ENCODE measurements around the gene NIM1K.

Gene NIM1K

DNA sequence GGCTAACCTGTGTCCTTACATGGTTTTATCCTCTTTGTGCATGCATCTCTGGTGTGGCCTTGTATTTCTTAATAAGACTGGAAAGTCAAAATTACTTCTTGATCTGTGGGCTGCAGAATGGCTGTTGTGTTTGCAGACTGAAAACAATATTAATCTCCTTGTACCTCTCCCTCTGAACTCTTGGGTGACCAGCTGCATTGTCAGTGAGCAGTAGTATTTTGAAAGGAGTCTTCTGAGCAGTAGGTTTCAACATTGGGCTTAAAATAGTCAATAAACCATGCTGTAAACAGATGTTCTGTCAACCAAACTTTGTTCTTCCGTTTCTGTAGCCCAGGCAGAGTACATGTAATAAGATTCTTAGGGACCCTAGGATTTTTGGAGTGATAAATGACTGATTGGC is 26.7 kb upstream of the NIM1K start:
- DNase-seq (ENCODE audit: extremely low read depth, low read depth), result no peak
- H3K4me3 ChIP-seq (replicated peaks; ENCODE audit: low read depth, low read length), result no peak overlapping the region
- TF ChIP-seq, protein P1, sequence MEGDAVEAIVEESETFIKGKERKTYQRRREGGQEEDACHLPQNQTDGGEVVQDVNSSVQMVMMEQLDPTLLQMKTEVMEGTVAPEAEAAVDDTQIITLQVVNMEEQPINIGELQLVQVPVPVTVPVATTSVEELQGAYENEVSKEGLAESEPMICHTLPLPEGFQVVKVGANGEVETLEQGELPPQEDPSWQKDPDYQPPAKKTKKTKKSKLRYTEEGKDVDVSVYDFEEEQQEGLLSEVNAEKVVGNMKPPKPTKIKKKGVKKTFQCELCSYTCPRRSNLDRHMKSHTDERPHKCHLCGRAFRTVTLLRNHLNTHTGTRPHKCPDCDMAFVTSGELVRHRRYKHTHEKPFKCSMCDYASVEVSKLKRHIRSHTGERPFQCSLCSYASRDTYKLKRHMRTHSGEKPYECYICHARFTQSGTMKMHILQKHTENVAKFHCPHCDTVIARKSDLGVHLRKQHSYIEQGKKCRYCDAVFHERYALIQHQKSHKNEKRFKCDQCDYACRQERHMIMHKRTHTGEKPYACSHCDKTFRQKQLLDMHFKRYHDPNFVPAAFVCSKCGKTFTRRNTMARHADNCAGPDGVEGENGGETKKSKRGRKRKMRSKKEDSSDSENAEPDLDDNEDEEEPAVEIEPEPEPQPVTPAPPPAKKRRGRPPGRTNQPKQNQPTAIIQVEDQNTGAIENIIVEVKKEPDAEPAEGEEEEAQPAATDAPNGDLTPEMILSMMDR (IDR thresholded peaks at IDR 0.05; ENCODE audit: low read depth, low read length, missing control alignments), result no peak

DNA sequence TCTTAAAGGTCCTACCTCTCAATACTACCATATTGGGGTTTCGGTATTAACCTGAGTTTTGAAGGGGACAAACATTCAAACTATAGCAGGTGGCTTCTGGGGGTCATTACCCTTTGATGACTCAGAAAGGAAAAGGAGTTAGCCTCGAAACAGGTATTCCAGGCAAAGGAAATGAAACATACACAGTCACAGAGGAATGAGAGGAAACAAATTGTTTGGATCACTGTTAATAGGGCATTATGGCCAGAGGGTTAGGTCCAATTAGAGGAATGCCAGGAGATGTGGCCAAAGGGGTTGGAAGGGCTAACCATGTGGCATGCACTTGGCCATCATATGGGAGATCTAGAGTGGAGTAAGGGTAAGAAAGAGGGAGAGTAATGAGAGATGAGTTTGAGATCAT is 23.9 kb upstream of the NIM1K start:
- TF ChIP-seq, protein P1 (IDR thresholded peaks at IDR 0.05; ENCODE audit: low read depth, low read length, missing control alignments), result no peak

DNA sequence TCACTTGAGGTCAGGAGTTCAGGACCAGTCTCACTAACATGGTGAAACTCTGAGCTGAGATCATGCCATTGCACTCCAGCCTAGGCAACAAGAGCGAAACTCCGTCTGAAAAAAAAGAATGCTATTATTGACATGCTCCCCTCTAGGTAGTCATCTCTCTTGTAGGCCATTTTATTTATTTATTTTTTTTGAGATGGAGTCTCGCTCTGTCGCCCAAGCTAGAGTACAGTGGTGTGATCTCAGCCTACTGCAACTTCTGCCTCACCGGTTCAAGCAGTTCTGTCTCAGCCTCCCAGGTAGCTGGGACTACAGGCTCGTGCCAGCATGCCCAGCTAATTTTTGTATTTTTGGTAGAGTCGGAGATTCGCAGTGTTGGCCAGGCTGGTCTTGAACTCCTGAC is 20.6 kb upstream of the NIM1K start:
- H3K4me3 ChIP-seq (replicated peaks; ENCODE audit: low read depth, low read length), result no peak overlapping the region
- DNase-seq (ENCODE audit: extremely low read depth, low read depth), result no peak
- TF ChIP-seq, protein P1 (IDR thresholded peaks at IDR 0.05; ENCODE audit: low read depth, low read length, missing control alignments), result no peak

More for the DNA sequence above, 23.9 kb upstream of the NIM1K start:
- H3K4me3 ChIP-seq (replicated peaks; ENCODE audit: low read depth, low read length), result no peak overlapping the region
- no peak for DNase-seq (ENCODE audit: extremely low read depth, low read depth)

DNA sequence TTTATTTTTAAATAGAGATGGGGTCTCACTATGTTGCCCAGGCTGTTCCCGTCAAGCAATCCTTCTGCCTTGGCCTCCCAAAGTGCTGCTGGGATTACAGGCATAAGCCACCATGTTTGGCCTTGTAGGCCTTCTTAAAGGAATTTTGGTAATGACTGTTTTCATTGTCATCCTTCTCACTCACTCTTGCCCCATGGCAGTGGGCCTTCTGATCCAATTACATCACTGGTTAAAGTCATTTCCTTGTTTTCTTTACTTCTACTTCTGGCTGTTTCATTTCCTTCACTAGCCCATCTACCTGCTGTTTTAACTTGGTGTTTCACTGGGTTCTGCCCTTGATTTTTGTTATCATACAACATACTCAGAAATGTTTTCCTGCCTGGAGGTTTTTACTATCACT is 20.1 kb upstream of the NIM1K start:
- TF ChIP-seq, protein P1 (IDR thresholded peaks at IDR 0.05; ENCODE audit: low read depth, low read length, missing control alignments), result no peak
- DNase-seq (ENCODE audit: extremely low read depth, low read depth), result no peak
- no peak overlapping the region for H3K4me3 ChIP-seq (replicated peaks; ENCODE audit: low read depth, low read length)

DNA sequence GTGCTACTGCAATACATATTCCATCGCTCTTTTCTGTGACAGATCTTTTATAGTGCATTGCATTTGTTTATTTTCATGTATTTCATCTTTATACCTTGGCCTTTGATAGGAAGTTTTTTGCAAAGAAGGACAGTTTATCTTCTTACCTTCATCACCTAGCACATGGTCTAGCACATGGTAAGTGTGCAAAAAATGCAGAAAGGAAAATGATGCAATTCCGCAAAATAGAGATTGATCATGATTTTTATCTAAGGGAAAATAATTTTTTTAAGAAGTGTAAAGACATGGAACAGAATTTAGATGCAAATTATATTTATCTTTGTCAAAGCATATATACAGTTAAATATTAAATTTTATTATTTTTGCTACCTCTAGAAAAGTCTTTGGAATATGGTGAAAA is 19.2 kb upstream of the NIM1K start:
- TF ChIP-seq, protein P1 (IDR thresholded peaks at IDR 0.05; ENCODE audit: low read depth, low read length, missing control alignments), result no peak
- no peak for DNase-seq (ENCODE audit: extremely low read depth, low read depth)
- H3K4me3 ChIP-seq (replicated peaks; ENCODE audit: low read depth, low read length), result no peak overlapping the region

DNA sequence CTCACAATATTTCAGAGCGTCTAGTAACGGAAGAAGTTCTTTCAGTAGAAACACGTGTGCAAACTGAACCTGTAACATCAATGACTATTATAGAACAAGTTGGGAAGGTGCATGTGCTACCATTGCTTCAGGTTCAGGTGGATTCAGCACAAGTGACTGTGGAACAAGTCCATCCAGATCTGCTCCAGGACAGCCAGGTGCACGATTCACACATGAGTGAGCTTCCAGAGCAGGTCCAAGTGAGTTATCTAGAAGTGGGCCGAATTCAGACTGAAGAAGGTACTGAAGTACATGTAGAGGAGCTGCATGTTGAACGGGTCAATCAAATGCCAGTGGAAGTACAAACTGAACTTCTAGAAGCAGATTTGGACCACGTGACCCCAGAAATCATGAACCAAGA is 17.4 kb upstream of the NIM1K start:
- no peak overlapping the region for H3K4me3 ChIP-seq (replicated peaks; ENCODE audit: low read depth, low read length)
- TF ChIP-seq, protein P1 (IDR thresholded peaks at IDR 0.05; ENCODE audit: low read depth, low read length, missing control alignments), result no peak
- no peak for DNase-seq (ENCODE audit: extremely low read depth, low read depth)

DNA sequence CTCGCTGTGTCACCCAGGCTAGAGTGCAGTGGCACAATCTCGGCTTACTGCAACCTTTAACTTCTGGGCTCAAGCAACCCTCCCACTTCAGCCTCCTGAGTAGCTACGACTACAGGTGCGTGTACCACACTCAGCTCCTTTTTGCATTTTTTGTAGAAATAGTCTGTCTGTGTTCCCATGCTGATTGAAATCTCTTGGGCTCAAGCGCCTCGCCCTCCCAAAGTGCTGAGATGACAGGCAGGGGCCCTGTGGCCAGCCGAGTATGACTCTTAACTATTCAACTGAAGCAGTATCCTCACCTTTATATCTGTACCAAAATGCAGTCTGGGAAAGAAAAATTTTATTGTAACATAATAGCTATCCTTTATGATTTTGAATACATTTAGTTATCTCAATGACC is 12.2 kb upstream of the NIM1K start:
- no peak overlapping the region for H3K4me3 ChIP-seq (replicated peaks; ENCODE audit: low read depth, low read length)
- no peak for DNase-seq (ENCODE audit: extremely low read depth, low read depth)
- TF ChIP-seq, protein P1 (IDR thresholded peaks at IDR 0.05; ENCODE audit: low read depth, low read length, missing control alignments), result no peak

All from HFF-Myc (cell line).